Left kidney (tissue), 2 donors: ENCODE data around the gene REM2. TPM values are rescaled to one million over a fixed set of nuclear protein-coding genes. Genes with fewer than 3 reads are reported as not detected.

Experiments used
- DNase-seq: peaks from one replicate; pipeline ENCODE4 v3.0.0-alpha.2; 2013
- polyA plus RNA-seq: library from polyadenylated mRNA; unstranded; fragments of 120-200 nt; gene quantifications from one replicate; pipeline ENCODE4 v1.2.1, GENCODE V29; 2013; ENCODE audit not compliant: insufficient read length

REM2 gene
- polyA plus RNA-seq, 1 donor: 1.9 TPM

GRCh38 chr14:22929104-22929960 is 46.3 kb downstream of the REM2 start, which contains the start of gene PRMT5:
Gene PRMT5, minus strand, starts transcription at chr14:22929376. Its CDS starts 15 bp downstream, at chr14:22929361.
- peak; percentile 99 for DNase-seq

GRCh38 chr14:22929961-22930364 is 46.9 kb downstream of the REM2 start:
- DNase-seq: no peak

- DNase-seq: peak; percentile 7
Observed at GRCh38 chr14:22932146-22932545, 49.1 kb downstream of the REM2 start.

DNA sequence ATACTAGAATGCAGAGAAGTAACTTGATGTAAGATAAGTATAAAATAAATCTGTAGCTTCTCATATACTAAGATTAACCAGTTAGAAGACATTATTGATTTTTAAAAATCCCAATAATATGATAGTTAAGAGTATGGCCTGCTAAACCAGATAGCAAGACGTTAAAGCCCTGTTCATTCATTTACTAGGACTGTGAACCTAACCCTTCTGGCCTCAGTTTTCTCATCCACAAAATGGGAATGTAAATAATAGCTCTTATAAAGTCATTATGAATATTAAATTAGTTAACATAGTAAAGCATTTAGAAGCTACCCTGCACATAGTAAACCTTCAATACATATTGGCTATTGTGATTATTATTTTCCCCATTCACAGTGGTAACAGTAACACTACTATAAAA is 52.1 kb downstream of the REM2 start:
- DNase-seq: no peak

Other genes with a start within 250 kb of the REM2 start
- 0.32 TPM for gene OR6J1, start 238.9 kb upstream of the REM2 start, polyA plus RNA-seq
- gene OXA1L, start 116.5 kb upstream of the REM2 start, polyA plus RNA-seq: 153 TPM
- gene SLC7A7, start 67.8 kb upstream of the REM2 start, polyA plus RNA-seq: 112 TPM
- 81.9 TPM for gene MRPL52, start 53.3 kb upstream of the REM2 start, polyA plus RNA-seq
- 125 TPM for gene MMP14, start 46.6 kb upstream of the REM2 start, polyA plus RNA-seq
- gene LRP10, start 11.5 kb upstream of the REM2 start, polyA plus RNA-seq: 74.8 TPM
- 132 TPM for gene RBM23, start 35.9 kb downstream of the REM2 start, polyA plus RNA-seq
- gene PRMT5, start 46.2 kb downstream of the REM2 start, polyA plus RNA-seq: 185 TPM
- 77.6 TPM for gene HAUS4, start 73.9 kb downstream of the REM2 start, polyA plus RNA-seq
- gene AJUBA, start 99.3 kb downstream of the REM2 start, polyA plus RNA-seq: 97.2 TPM
- gene C14orf93, start 126.9 kb downstream of the REM2 start, polyA plus RNA-seq: 22.2 TPM
- gene PSMB5, start 151.7 kb downstream of the REM2 start, polyA plus RNA-seq: 206 TPM
- not detected for gene PSMB11, start 159.0 kb downstream of the REM2 start, polyA plus RNA-seq
- 28.7 TPM for gene CDH24, start 174.3 kb downstream of the REM2 start, polyA plus RNA-seq
- 365 TPM for gene ACIN1, start 211.9 kb downstream of the REM2 start, polyA plus RNA-seq
- 76.1 TPM for gene C14orf119, start 212.3 kb downstream of the REM2 start, polyA plus RNA-seq
- not detected for gene CIROP, start 221.8 kb downstream of the REM2 start, polyA plus RNA-seq
- gene CEBPE, start 236.0 kb downstream of the REM2 start, polyA plus RNA-seq: 0.08 TPM